ENCODE results near the gene CLSTN2.

The CLSTN2 gene

GRCh38 chr3:140398387-140398786, 463.4 kb downstream of the CLSTN2 start:
- POLR2A ChIA-PET = no interaction called here
- DNase-seq (ENCODE audit: extremely low spot score) = no peak
- CTCF ChIA-PET = no interaction called here
- TF ChIP-seq ARNT (IDR thresholded peaks at IDR 0.05) (no peak), HDGF (IDR thresholded peaks at IDR 0.05; ENCODE audit: borderline replicate concordance) (no peak), ZNF384 (IDR thresholded peaks at IDR 0.05) (no peak), FOXA1 (IDR thresholded peaks at IDR 0.05) (no peak), LEF1 (IDR thresholded peaks at IDR 0.05; ENCODE audit: borderline replicate concordance) (no peak), SUZ12 (IDR thresholded peaks at IDR 0.05) (no peak), FOXK2 (IDR thresholded peaks at IDR 0.05) (no peak), SP1 (IDR thresholded peaks at IDR 0.05) (no peak)

GRCh38 chr3:140399871-140400270, 464.9 kb downstream of the CLSTN2 start:
- TF ChIP-seq LEF1 (IDR thresholded peaks at IDR 0.05; ENCODE audit: borderline replicate concordance) = no peak
- TF ChIP-seq CTBP1 (IDR thresholded peaks at IDR 0.05; ENCODE audit: borderline replicate concordance) = no peak
- no peak for TF ChIP-seq PKNOX1 (IDR thresholded peaks at IDR 0.05)
- no peak for TF ChIP-seq SUZ12 (IDR thresholded peaks at IDR 0.05)
- TF ChIP-seq FOXA1 (IDR thresholded peaks at IDR 0.05) = no peak
- TF ChIP-seq ARNT (IDR thresholded peaks at IDR 0.05) = no peak
- TF ChIP-seq NFRKB (IDR thresholded peaks at IDR 0.05) = no peak
- TF ChIP-seq BHLHE40 (IDR thresholded peaks at IDR 0.05; ENCODE audit: borderline replicate concordance) = no peak
- TF ChIP-seq FOXM1 (IDR thresholded peaks at IDR 0.05; ENCODE audit: borderline replicate concordance) = no peak
- TF ChIP-seq SP1 (IDR thresholded peaks at IDR 0.05) = no peak
- no peak for DNase-seq (ENCODE audit: extremely low spot score)
- POLR2A ChIA-PET = no interaction called here
- CTCF ChIA-PET = no interaction called here

GRCh38 chr3:140403079-140403478, 468.1 kb downstream of the CLSTN2 start:
- no peak for DNase-seq (ENCODE audit: extremely low spot score)
- ChIA-PET POLR2A (no interaction called here), CTCF (no interaction called here)
- TF ChIP-seq SP1 (IDR thresholded peaks at IDR 0.05) = no peak
- TF ChIP-seq ELF4 (IDR thresholded peaks at IDR 0.05) = no peak
- TF ChIP-seq ARNT (IDR thresholded peaks at IDR 0.05) = no peak

GRCh38 chr3:140403608-140404007, 468.6 kb downstream of the CLSTN2 start:
- POLR2A ChIA-PET = no interaction called here
- CTCF ChIA-PET = no interaction called here
- no peak for DNase-seq (ENCODE audit: extremely low spot score)
- TF ChIP-seq ZNF384 (IDR thresholded peaks at IDR 0.05) = no peak
- no peak for TF ChIP-seq BHLHE40 (IDR thresholded peaks at IDR 0.05; ENCODE audit: borderline replicate concordance)
- no peak for TF ChIP-seq TARDBP (IDR thresholded peaks at IDR 0.05)
- no peak for TF ChIP-seq FOXK2 (IDR thresholded peaks at IDR 0.05)
- TF ChIP-seq ELF4 (IDR thresholded peaks at IDR 0.05) = no peak
- TF ChIP-seq SP1 (IDR thresholded peaks at IDR 0.05) = no peak
- TF ChIP-seq PKNOX1 (IDR thresholded peaks at IDR 0.05) = no peak
- TF ChIP-seq LEF1 (IDR thresholded peaks at IDR 0.05; ENCODE audit: borderline replicate concordance) = no peak
- TF ChIP-seq FOXA1 (IDR thresholded peaks at IDR 0.05) = no peak
- no peak for TF ChIP-seq L3MBTL2 (conservative IDR thresholded peaks at IDR 0.05)

GRCh38 chr3:140406655-140407054, 471.7 kb downstream of the CLSTN2 start:
- CTCF ChIA-PET = no interaction called here
- DNase-seq (ENCODE audit: extremely low spot score) = no peak
- POLR2A ChIA-PET = no interaction called here
- TF ChIP-seq FOXK2 (IDR thresholded peaks at IDR 0.05) (no peak), FOXM1 (IDR thresholded peaks at IDR 0.05; ENCODE audit: borderline replicate concordance) (no peak), ELF4 (IDR thresholded peaks at IDR 0.05) (no peak)

GRCh38 chr3:140408252-140408651, 473.3 kb downstream of the CLSTN2 start:
- POLR2A ChIA-PET = no interaction called here
- no peak for DNase-seq (ENCODE audit: extremely low spot score)
- no peak for TF ChIP-seq ARNT (IDR thresholded peaks at IDR 0.05)
- no peak for TF ChIP-seq LEF1 (IDR thresholded peaks at IDR 0.05; ENCODE audit: borderline replicate concordance)
- TF ChIP-seq BHLHE40 (IDR thresholded peaks at IDR 0.05; ENCODE audit: borderline replicate concordance) = no peak
- no peak for TF ChIP-seq HDGF (IDR thresholded peaks at IDR 0.05; ENCODE audit: borderline replicate concordance)
- TF ChIP-seq SUZ12 (IDR thresholded peaks at IDR 0.05) = no peak
- no peak for TF ChIP-seq SP1 (IDR thresholded peaks at IDR 0.05)
- no peak for TF ChIP-seq PKNOX1 (IDR thresholded peaks at IDR 0.05)
- TF ChIP-seq L3MBTL2 (conservative IDR thresholded peaks at IDR 0.05) = no peak
- no peak for TF ChIP-seq ZNF384 (IDR thresholded peaks at IDR 0.05)
- no peak for TF ChIP-seq FOXA1 (IDR thresholded peaks at IDR 0.05)
- no peak for TF ChIP-seq CTBP1 (IDR thresholded peaks at IDR 0.05; ENCODE audit: borderline replicate concordance)
- no peak for TF ChIP-seq NFRKB (IDR thresholded peaks at IDR 0.05)
- no peak for TF ChIP-seq FOXM1 (IDR thresholded peaks at IDR 0.05; ENCODE audit: borderline replicate concordance)
- no peak for TF ChIP-seq TARDBP (IDR thresholded peaks at IDR 0.05)
- TF ChIP-seq ELF4 (IDR thresholded peaks at IDR 0.05) = no peak
- CTCF ChIA-PET = no interaction called here

GRCh38 chr3:140416666-140417065, 481.7 kb downstream of the CLSTN2 start:
- no peak for TF ChIP-seq FOXK2 (IDR thresholded peaks at IDR 0.05)
- TF ChIP-seq SP1 (IDR thresholded peaks at IDR 0.05) = no peak
- no peak for TF ChIP-seq HDGF (IDR thresholded peaks at IDR 0.05; ENCODE audit: borderline replicate concordance)
- TF ChIP-seq LEF1 (IDR thresholded peaks at IDR 0.05; ENCODE audit: borderline replicate concordance) = no peak
- TF ChIP-seq SUZ12 (IDR thresholded peaks at IDR 0.05) = no peak
- TF ChIP-seq TARDBP (IDR thresholded peaks at IDR 0.05) = no peak
- TF ChIP-seq FOXA1 (IDR thresholded peaks at IDR 0.05) = no peak
- TF ChIP-seq FOXM1 (IDR thresholded peaks at IDR 0.05; ENCODE audit: borderline replicate concordance) = no peak
- TF ChIP-seq L3MBTL2 (conservative IDR thresholded peaks at IDR 0.05) = no peak
- no peak for TF ChIP-seq CTBP1 (IDR thresholded peaks at IDR 0.05; ENCODE audit: borderline replicate concordance)
- no peak for TF ChIP-seq ARNT (IDR thresholded peaks at IDR 0.05)
- no peak for TF ChIP-seq ZNF384 (IDR thresholded peaks at IDR 0.05)
- TF ChIP-seq NFRKB (IDR thresholded peaks at IDR 0.05) = no peak
- TF ChIP-seq ELF4 (IDR thresholded peaks at IDR 0.05) = no peak
- no peak for TF ChIP-seq BHLHE40 (IDR thresholded peaks at IDR 0.05; ENCODE audit: borderline replicate concordance)
- no peak for TF ChIP-seq PKNOX1 (IDR thresholded peaks at IDR 0.05)
- DNase-seq (ENCODE audit: extremely low spot score) = no peak
- CTCF ChIA-PET = no interaction called here
- POLR2A ChIA-PET = no interaction called here

Measured in HEK293T (cell line).